Testis (tissue), 2 donors: ENCODE results near the gene KCNT2.

Experiments used
- POLR2A ChIP-seq: fragments of 450-650 bp; IDR thresholded peaks from one replicate; pipeline ENCODE4 v1.6.1; 2017; ENCODE audit warnings: antibody characterized with exemption, mild to moderate bottlenecking, moderate library complexity
- TF ChIP-seq, protein P1 (sequence below), 3 experiments: fragments of 450-650 bp in 2 of 3; fragments of 200-600 bp in 1 of 3; sonication (generic) in 1 of 3; IDR thresholded peaks; one replicate each; pipeline ENCODE4 v1.5.1; 2016 to 2019; ENCODE audit warnings: antibody characterized with exemption in 3 of 3, mild to moderate bottlenecking in 2 of 3, moderate library complexity in 1 of 3

DNA sequence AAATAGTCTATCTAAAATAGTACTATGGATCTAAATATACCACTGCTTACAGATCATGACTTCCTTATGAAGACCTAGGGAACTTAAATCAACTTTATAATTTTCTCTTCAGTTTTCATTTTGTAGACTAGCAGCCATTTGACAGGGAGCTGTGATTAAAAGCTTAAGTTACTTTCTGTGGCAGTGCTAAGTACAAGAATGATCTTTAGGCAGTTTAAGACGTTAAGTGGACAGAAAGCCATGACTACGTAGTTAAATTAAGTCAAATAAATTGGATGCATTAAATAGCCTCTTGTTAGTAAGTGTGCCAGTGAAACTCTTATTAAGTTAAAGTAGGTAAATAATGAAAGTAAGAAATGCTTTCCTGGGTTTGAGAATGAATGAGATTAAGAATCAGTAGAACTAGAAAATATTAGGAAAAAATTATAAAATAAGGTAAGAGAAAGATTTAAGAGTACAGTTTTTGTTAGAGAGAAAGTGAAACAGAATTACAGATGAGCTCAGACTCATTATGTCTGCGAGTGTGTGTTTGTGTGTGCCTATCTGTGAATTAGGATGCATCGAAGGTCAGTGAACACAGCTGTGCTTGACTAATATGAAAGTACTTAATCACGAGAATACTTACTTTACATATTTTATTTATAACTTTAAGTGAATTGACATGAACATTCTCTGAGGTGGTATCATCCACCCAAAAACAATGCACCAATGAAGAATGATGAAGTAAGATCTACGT, 336.9 kb downstream of the KCNT2 start:
- TF ChIP-seq POLR2A, result no peak
- TF ChIP-seq, protein P1, sequence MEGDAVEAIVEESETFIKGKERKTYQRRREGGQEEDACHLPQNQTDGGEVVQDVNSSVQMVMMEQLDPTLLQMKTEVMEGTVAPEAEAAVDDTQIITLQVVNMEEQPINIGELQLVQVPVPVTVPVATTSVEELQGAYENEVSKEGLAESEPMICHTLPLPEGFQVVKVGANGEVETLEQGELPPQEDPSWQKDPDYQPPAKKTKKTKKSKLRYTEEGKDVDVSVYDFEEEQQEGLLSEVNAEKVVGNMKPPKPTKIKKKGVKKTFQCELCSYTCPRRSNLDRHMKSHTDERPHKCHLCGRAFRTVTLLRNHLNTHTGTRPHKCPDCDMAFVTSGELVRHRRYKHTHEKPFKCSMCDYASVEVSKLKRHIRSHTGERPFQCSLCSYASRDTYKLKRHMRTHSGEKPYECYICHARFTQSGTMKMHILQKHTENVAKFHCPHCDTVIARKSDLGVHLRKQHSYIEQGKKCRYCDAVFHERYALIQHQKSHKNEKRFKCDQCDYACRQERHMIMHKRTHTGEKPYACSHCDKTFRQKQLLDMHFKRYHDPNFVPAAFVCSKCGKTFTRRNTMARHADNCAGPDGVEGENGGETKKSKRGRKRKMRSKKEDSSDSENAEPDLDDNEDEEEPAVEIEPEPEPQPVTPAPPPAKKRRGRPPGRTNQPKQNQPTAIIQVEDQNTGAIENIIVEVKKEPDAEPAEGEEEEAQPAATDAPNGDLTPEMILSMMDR (IDR thresholded peaks at IDR 0.05), result no peak
